HK-2 (cell line): ENCODE data around the gene CEP128.

ENCODE experiments used
- DNase-seq: peaks from one replicate; pipeline ENCODE4 v3.0.0-alpha.2; 2018; ENCODE audit not compliant: unreplicated experiment

Gene CEP128

GRCh38 chr14:80545935-80546854 lies 395.3 kb downstream of the CEP128 start:
- DNase-seq, result no peak

- no peak for DNase-seq
Observed at GRCh38 chr14:80544366-80544765, 397.2 kb downstream of the CEP128 start.

GRCh38 chr14:80543211-80543610 lies 398.3 kb downstream of the CEP128 start:
- no peak for DNase-seq

- DNase-seq, result no peak
Observed at GRCh38 chr14:80538633-80539375, 402.7 kb downstream of the CEP128 start.

- DNase-seq, result no peak
Observed at GRCh38 chr14:80537626-80538025, 403.9 kb downstream of the CEP128 start.

- DNase-seq, result no peak
Observed at GRCh38 chr14:80536456-80536855, 405.1 kb downstream of the CEP128 start.

- no peak for DNase-seq
Observed at GRCh38 chr14:80535171-80535570, 406.4 kb downstream of the CEP128 start.

- DNase-seq, result no peak
Observed at GRCh38 chr14:80523518-80524117, 417.9 kb downstream of the CEP128 start.

GRCh38 chr14:80522936-80523335 lies 418.6 kb downstream of the CEP128 start:
- DNase-seq, result no peak

- DNase-seq, result no peak
Observed at GRCh38 chr14:80522411-80522810, 419.1 kb downstream of the CEP128 start.

GRCh38 chr14:80521456-80521855 lies 420.1 kb downstream of the CEP128 start:
- DNase-seq, result no peak

GRCh38 chr14:80519002-80519401 lies 422.5 kb downstream of the CEP128 start:
- DNase-seq, result no peak

- no peak for DNase-seq
Observed at GRCh38 chr14:80518173-80518572, 423.4 kb downstream of the CEP128 start.

- no peak for DNase-seq
Observed at GRCh38 chr14:80507292-80507869, 434.2 kb downstream of the CEP128 start.

GRCh38 chr14:80504781-80505180 lies 436.8 kb downstream of the CEP128 start:
- no peak for DNase-seq

- no peak for DNase-seq
Observed at GRCh38 chr14:80498533-80498932, 443.0 kb downstream of the CEP128 start.

GRCh38 chr14:80496090-80496489 lies 445.4 kb downstream of the CEP128 start:
- no peak for DNase-seq

GRCh38 chr14:80494769-80495168 lies 446.8 kb downstream of the CEP128 start:
- DNase-seq, result no peak

- DNase-seq, result no peak
Observed at GRCh38 chr14:80493620-80494019, 447.9 kb downstream of the CEP128 start.

GRCh38 chr14:80491650-80492049 lies 449.9 kb downstream of the CEP128 start:
- no peak for DNase-seq

- DNase-seq, result no peak
Observed at GRCh38 chr14:80491131-80491530, 450.4 kb downstream of the CEP128 start.

- no peak for DNase-seq
Observed at GRCh38 chr14:80489513-80489912, 452.0 kb downstream of the CEP128 start.
